Activated naive CD4-positive, alpha-beta T cell treated with anti-CD3 and anti-CD28 coated beads, Interleukin-2, amount 50 U/mL, for 72 hours (primary cell): ENCODE measurements around the gene FH. TPM values are rescaled to one million over a fixed set of nuclear protein-coding genes. Genes with fewer than 3 reads are reported as not detected.

ENCODE experiments used
- ATAC-seq, 2 donors: fragments of 150-1000 bp; cut with Tn5 transposase; 2 replicates each; pipeline ENCODE4 v1.10.0; 2021; ENCODE audit warnings: mild to moderate bottlenecking in 2 of 2, moderate library complexity in 2 of 2
- DNase-seq, 2 donors: peaks; one replicate each; pipeline ENCODE4 v3.0.0; 2021 to 2022; ENCODE audit warnings: low spot score in 2 of 2
- H3K27ac Mint-ChIP-seq, 2 donors: one replicate each; pipeline ENCODE4 v1.8.0; 2022; ENCODE audit warnings: mild to moderate bottlenecking in 2 of 2, mixed read lengths in 2 of 2
- H3K36me3 Mint-ChIP-seq, 2 donors: one replicate each; pipeline ENCODE4 v1.8.0; 2022; ENCODE audit warnings: mixed read lengths in 2 of 2
- H3K9me3 Mint-ChIP-seq, 2 donors: one replicate each; pipeline ENCODE4 v1.8.0; 2022; ENCODE audit warnings: mixed read lengths in 2 of 2
- total RNA-seq, 2 donors: library from RNA; stranded (reverse); gene quantifications; one replicate each; pipeline ENCODE4 v1.2.3, GENCODE V29; 2022

FH gene
- total RNA-seq: 10 to 100 TPM; 65.8 to 69.8 TPM

- peak within 1 kb of the TSS in 1 of 2 donors; percentile 72 for H3K27ac Mint-ChIP-seq
- no peaks in the 10 kb centered on the region for H3K9me3 Mint-ChIP-seq
- DNase-seq: peak; percentile 84 to 92
- peak; percentile 97 to 98 for ATAC-seq
- H3K36me3 Mint-ChIP-seq: peaks cover 0 to 5% of the 10 kb centered on the region in 2 donors
Measured at GRCh38 chr1:241519308-241520079, at the start of gene FH. FH (minus strand) TSS chr1:241519755; CDS start chr1:241519722, 33 bp downstream.

GRCh38 chr1:241560849-241561187, 41.3 kb upstream of the FH start:
- Mint-ChIP-seq H3K27ac (no peak overlapping the region), H3K36me3 (no peaks in the 10 kb centered on the region), H3K9me3 (no peaks in the 10 kb centered on the region)
- ATAC-seq (no peak), DNase-seq (no peak)

- H3K27ac Mint-ChIP-seq: no peak overlapping the region
- DNase-seq (no peak), ATAC-seq (no peak)
- no peaks in the 10 kb centered on the region for H3K9me3 Mint-ChIP-seq
- H3K36me3 Mint-ChIP-seq: no peaks in the 10 kb centered on the region
Measured at GRCh38 chr1:241560146-241560848, 40.7 kb upstream of the FH start.

- Mint-ChIP-seq H3K9me3 (peaks cover 0 to 3% of the 10 kb centered on the region in 2 donors), H3K36me3 (no peaks in the 10 kb centered on the region), H3K27ac (no peak overlapping the region)
- no peak for DNase-seq
- ATAC-seq: no peak
Measured at GRCh38 chr1:241557551-241558193, 38.1 kb upstream of the FH start.

GRCh38 chr1:241557031-241557430, 37.5 kb upstream of the FH start:
- ATAC-seq (no peak), DNase-seq (no peak)
- Mint-ChIP-seq H3K27ac (no peak overlapping the region), H3K9me3 (peaks cover 0 to 5% of the 10 kb centered on the region in 2 donors), H3K36me3 (peaks cover 0 to under 1% of the 10 kb centered on the region in 2 donors)

- peaks cover 3 to 5% of the 10 kb centered on the region in 2 donors for H3K9me3 Mint-ChIP-seq
- ATAC-seq: no peak
- H3K27ac Mint-ChIP-seq: no peak overlapping the region
- H3K36me3 Mint-ChIP-seq: peaks cover 0 to 8% of the 10 kb centered on the region in 2 donors
- no peak for DNase-seq
Measured at GRCh38 chr1:241555526-241555925, 36.0 kb upstream of the FH start.

- ATAC-seq: no peak
- H3K9me3 Mint-ChIP-seq: peaks cover 3 to 5% of the 10 kb centered on the region in 2 donors
- no peak overlapping the region for H3K27ac Mint-ChIP-seq
- DNase-seq: no peak
- peaks cover 0 to 8% of the 10 kb centered on the region in 2 donors for H3K36me3 Mint-ChIP-seq
Measured at GRCh38 chr1:241553886-241554592, 34.5 kb upstream of the FH start.

GRCh38 chr1:241551759-241552638, 32.4 kb upstream of the FH start:
- DNase-seq: peak; percentile 34 to 56
- peak; percentile 96 to 97 for ATAC-seq
- peaks cover 3 to 5% of the 10 kb centered on the region in 2 donors for H3K9me3 Mint-ChIP-seq

GRCh38 chr1:241550318-241550717, 30.8 kb upstream of the FH start:
- peaks cover 3 to 5% of the 10 kb centered on the region in 2 donors for H3K9me3 Mint-ChIP-seq
- peak overlapping the region in 1 of 2 donors; percentile 95 for H3K27ac Mint-ChIP-seq
- peaks cover 0 to 14% of the 10 kb centered on the region in 2 donors for H3K36me3 Mint-ChIP-seq
- DNase-seq (no peak), ATAC-seq (no peak)

More at GRCh38 chr1:241551759-241552638, 32.4 kb upstream of the FH start:
- peaks cover 0 to 8% of the 10 kb centered on the region in 2 donors for H3K36me3 Mint-ChIP-seq
- peak overlapping the region; percentile 83 to 95 for H3K27ac Mint-ChIP-seq

GRCh38 chr1:241548008-241548407, 28.5 kb upstream of the FH start:
- ATAC-seq (no peak), DNase-seq (no peak)
- peaks cover 3 to 5% of the 10 kb centered on the region in 2 donors for H3K9me3 Mint-ChIP-seq
- no peak overlapping the region for H3K27ac Mint-ChIP-seq
- peaks cover 0 to 14% of the 10 kb centered on the region in 2 donors for H3K36me3 Mint-ChIP-seq

GRCh38 chr1:241542199-241542907, 22.8 kb upstream of the FH start:
- Mint-ChIP-seq H3K36me3 (peaks cover 6 to 8% of the 10 kb centered on the region in 2 donors), H3K27ac (no peak overlapping the region), H3K9me3 (peaks cover 0 to 5% of the 10 kb centered on the region in 2 donors)
- DNase-seq: no peak
- ATAC-seq: no peak

- Mint-ChIP-seq H3K9me3 (peaks cover 0 to 6% of the 10 kb centered on the region in 2 donors), H3K27ac (no peak overlapping the region), H3K36me3 (peaks cover 0 to 14% of the 10 kb centered on the region in 2 donors)
- no peak for ATAC-seq
- DNase-seq: no peak
Measured at GRCh38 chr1:241536969-241537368, 17.4 kb upstream of the FH start.

GRCh38 chr1:241536304-241536703, 16.7 kb upstream of the FH start:
- ATAC-seq: no peak
- H3K36me3 Mint-ChIP-seq: peaks cover 0 to 14% of the 10 kb centered on the region in 2 donors
- H3K9me3 Mint-ChIP-seq: peaks cover 0 to 6% of the 10 kb centered on the region in 2 donors
- H3K27ac Mint-ChIP-seq: no peak overlapping the region
- DNase-seq: no peak

GRCh38 chr1:241533326-241534115, 14.0 kb upstream of the FH start:
- Mint-ChIP-seq H3K9me3 (peaks cover 0 to 6% of the 10 kb centered on the region in 2 donors), H3K36me3 (peaks cover 0 to 14% of the 10 kb centered on the region in 2 donors), H3K27ac (no peak overlapping the region)
- ATAC-seq (no peak), DNase-seq (no peak)
